Activated CD4-positive, alpha-beta T cell treated with anti-CD3 and anti-CD28 coated beads, Interleukin-10, Interleukin-2, amounts not matched to agents 100 ng/mL and 50 ng/mL, durations not matched to agents 16 hours and 8 hours (primary cell): ENCODE data around the gene TLE5.
"Not testable (repeated sequence)": the region's sequence is repeated elsewhere in the genome, so short reads cannot be mapped to it uniquely, and the experiment has no call there.

Experiments used
- DNase-seq: peaks from one replicate; pipeline ENCODE4 v3.0.0-alpha.2; 2020

The TLE5 gene

DNA sequence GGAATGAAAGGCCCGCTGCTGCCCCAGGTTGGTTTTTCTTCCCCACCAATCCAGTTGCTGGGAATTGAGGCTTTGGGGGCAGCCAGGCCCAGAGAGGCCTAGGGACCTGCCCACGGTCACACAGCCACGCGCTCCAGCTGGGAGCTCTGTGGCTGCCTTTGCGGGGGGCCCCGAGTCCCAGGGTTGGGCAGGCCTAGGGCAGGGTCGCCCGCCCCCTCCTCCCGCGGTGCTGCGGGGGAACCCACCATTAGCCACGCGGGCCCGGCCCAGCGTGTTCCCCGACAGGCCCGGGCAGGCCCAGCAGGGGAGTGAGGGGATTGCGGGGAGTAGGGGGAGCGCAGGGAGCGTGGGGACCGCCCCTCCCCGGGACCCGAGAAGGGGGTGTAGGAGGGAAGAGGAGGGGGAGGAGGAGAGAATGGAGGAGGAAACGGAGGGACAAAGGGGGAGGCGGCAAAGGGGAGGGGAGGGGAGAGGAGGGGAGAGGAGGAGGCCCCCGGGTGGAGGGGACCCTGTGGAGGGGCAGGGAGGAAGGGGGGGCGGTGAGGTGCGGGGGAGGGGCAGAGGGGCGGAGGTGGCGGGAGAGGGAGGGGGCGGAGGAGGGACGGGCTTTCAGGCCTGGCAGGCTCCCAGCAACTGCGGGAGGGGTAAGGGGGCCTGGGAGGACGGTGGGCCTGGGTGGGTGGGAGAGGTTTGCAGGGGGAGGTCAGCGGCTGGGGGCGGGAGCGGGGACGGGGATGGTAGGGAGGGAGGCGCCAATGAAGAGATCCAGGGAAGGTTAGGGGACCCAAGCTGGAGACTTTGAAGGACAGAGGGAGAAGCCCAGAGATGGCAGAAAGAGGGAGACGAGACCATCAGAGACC is 20.3 kb downstream of the TLE5 start:
- DNase-seq: no peak

- DNase-seq: no peak
Measured at GRCh38 chr19:3041327-3041726, 21.0 kb downstream of the TLE5 start.

DNA sequence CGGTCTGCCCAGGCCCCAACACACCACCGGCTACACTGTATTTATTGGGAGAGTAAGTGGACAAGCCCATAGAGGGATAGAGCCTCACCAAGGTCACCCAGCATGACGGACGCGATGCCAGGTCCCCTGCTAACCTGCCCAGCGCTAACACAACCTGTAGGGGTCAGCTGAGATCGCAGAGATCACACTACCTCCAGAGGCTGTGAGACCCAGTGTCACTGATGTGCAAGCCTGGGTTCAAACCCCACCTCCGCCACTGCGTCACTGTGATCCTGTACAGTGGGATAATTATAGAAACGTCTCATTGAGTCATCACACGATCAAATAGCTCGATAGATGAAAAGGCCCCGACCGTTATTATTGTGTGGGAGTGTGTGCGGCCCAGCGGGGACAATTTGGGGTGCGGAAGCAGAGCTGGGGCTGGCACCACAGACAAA is 22.6 kb downstream of the TLE5 start:
- DNase-seq: no peak

- DNase-seq: no peak
Measured at GRCh38 chr19:3039125-3039524, 23.2 kb downstream of the TLE5 start.

- DNase-seq: no peak
Measured at GRCh38 chr19:3038214-3038613, 24.1 kb downstream of the TLE5 start.

GRCh38 chr19:3036977-3037544 is 25.2 kb downstream of the TLE5 start:
- not testable (repeated sequence) for DNase-seq

DNA sequence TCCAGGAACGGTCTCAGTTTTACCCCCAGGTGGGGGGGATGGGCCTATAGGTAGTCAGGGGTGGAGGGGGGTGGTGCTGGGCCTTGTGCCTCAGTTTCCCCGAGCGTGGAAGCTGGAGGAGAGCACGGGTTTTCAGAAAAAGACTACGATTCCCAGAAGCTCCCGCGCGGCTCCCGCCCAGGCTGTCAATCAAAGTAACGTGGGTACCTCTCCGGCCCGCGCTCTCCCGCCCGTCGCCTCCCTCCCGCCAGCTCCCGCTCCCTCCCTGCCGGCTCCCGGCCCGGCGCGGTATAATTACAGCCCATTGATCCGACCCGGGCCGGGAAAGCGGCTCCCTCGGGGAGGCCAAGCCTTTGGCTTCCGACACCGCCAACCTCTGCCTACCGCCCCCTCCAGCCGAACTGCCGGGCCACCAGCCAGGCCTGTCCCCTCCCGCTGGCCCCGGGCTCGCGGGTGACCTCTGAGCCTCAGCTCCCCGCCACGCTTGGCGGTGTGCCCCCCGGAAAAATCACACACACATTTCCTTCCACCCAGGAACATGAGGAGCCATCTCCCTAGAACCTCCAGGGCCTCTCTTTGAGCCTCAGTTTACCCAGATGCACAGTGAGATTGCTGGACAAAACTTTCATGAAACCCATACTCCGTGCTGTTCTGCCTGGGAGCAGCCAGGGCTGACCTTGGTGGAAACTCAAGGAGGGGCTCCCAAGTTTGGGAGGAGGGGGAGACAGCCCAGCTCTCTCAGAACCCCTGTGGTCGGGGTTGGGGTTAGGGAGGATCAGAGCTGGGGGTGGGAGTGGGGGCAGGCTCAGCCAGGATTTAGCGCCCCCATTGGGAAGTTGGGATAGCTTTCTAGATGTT is 25.9 kb downstream of the TLE5 start:
- DNase-seq: peak; percentile 89

DNA sequence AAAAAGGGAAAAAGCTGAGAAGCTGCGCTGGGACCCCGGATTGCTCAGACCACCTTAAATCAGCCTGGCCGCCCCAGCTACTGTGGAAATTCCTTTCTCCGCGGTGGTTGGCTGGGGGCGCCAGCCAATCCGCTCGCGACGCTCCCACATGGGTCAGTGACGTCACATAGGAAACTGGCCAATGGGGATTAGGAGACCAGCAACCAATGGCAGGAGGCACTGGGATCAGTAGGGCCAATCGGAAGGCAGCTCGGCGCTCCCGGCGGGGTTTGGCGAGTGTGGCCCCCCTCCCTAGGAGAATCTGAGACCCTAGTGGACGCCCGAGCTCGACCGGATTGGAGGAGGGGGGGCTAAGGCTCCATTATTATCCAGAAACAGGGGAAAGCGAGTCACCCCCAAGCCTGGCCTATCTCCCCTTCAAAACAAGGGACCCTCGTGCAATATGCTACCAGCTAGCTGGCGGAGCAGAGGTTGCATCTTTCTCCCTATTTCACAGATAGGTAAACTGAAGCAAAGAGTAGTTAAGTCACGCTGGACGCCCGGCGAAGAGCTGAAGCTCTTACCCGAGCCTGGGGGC is 26.7 kb downstream of the TLE5 start:
- peak; percentile 99 for DNase-seq

DNA sequence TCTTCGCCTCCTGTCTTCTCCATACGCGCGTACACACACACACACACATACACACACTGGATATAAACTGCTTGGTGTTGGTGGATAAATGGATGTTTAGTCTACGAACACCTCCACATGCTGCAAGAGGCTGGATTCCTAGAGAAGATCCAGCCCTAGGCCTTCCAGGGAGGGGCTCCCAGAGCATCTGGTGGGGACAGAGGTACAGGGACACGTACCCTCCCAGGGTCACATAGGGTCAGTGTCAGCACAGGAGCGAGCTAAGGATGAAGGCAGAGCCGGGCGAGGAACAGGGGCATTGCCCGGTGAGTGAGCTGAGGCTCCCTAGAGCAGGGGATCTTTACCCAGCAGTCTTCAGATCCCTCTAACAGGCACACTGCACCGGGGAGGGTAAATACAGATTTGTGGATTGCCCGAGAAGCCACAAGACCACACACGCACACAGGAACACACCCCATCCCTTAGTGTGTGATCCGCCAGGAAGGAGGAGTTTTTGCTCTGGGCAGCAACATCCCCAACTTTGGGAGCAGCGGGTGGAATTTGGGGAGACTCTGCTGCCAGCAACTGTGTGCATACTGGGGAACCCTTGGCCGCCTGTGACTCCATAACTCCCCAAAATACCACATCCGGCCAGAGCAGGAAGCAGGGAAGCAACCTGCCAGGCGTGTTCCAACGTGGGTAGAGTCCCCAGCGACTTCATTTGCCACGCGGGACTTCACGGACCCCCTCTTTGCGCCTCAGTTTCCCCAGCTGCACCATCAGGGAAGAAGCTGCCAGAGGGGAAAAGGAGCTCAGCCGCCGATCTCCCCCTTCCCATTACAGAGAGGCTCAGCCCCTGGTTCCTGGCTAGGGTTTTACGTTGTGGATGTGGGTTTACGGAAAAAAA is 27.4 kb downstream of the TLE5 start:
- DNase-seq: peak; percentile 68

DNA sequence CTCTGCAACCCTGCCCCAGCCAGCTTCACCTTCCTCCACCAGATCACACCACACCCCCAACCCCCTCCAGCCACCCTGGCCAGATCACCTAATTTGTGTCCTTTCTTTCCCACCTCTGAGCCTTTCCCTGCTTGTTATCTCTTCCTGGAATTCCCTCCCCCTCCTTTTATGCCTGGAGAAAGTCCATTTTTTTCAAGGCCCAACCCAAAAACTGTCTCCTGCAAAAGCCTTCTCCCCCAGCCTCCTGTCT is 28.0 kb downstream of the TLE5 start:
- DNase-seq: no peak

- DNase-seq: no peak
Measured at GRCh38 chr19:3033595-3034405, 28.5 kb downstream of the TLE5 start.

DNA sequence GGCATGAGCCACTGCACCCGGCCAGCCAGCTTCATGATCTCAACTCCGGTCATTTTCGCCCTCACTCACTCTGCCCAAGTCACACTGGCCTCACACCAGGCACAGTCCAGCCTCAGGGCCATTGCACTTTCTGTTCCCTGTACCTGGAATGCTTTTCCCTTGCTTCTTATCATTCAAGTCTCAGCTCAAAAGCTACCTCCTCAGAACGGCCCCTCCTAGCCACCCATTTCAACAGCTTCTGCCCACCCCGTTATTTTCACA is 30.8 kb downstream of the TLE5 start:
- no peak for DNase-seq

GRCh38 chr19:3029065-3029923 is 33.0 kb downstream of the TLE5 start, which contains the start of gene TLE2:
Gene TLE2, minus strand, starts transcription at chr19:3029280. Its CDS starts 376 bp downstream, at chr19:3028904.
- no peak for DNase-seq

DNA sequence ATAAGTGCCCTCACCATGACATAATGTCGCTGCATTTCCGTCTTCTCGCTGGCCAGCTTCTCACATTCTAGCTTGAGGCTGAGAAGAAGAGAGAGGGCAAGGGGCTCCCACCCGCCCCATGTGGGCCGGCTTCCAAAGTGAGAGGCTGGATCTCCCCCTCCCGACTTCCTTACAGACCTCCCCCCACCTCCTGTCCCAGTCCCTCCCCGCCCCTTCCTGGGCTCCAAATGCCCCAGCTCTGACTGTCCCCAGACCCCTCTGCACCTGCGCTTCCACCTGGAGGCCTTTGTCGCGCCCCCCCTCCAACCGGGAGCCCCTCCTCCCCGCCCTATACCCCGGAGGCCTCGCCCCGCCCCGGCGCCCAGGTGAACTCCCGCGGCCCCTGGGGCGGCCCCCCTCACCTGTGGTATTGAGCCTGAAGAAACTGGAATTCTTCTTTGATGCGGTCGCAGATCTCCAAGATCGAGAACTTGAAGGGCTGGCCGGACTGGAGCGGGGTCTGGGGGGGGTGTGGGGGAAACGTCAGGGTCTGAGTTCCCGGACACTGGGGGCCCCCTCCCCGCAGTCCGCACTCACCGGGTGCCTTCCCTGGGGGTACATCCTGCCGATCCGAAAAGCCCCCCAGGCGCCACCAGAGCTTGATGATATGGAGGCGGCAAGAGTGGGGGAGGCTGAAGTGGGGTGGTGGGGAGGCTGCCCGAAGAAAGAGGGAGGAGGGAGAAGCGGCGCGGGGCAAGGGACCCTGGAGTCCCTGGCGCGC is 33.8 kb downstream of the TLE5 start:
- no peak for DNase-seq

DNA sequence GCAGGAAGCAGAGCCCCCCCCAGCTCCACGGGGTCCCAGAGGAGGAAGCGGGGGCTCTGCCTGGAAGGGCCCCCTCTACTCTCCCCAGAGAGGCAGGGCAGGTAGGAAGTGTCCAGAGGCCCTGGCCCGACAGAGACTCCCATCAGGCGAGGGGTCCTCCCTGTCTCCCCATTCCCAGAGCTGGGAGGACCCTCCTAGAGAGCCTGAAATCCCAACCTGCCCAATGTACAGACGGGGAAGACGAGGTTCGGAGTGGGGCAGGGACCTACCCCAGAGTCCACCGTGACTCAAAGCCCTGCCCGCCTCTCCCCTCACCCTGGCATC is 34.4 kb downstream of the TLE5 start:
- DNase-seq: no peak

DNA sequence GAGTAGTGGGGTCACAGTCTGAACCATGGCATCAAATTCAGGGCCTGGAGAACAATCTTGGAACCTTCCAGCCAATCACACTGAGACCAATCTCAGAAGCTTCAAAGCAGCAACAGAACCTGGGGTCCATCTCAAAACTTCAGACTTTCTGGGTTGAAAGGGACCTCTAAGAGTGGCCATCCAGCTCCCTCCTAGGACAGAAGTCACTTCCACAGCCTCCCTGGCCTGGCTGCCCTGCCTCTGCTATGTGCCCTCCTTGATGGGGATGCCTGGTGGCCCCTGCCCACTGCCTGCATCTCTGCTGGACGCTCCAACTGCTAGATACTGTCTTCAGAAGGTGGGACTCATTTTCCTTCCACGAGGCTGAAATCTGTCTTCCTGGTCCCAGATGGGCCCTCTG is 35.0 kb downstream of the TLE5 start:
- no peak for DNase-seq

DNA sequence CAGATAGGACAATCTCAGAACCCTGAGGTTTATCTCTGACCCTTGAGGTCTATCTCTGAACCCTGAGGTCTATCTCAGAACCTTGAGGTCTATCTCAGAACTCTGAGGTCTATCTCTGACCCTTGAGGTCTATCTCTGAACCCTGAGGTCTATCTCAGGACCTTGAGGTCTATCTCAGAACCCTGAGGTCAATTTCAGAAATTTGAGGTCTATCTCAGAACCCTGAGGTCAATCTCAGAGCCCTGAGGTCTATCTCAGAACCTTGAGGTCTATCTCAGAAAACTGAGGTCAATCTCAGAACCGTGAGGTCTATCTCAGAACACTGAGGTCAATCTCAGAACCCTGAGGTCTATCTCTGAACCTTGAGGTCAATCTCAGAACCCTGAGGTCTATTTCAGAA is 35.5 kb downstream of the TLE5 start:
- no peak for DNase-seq

DNA sequence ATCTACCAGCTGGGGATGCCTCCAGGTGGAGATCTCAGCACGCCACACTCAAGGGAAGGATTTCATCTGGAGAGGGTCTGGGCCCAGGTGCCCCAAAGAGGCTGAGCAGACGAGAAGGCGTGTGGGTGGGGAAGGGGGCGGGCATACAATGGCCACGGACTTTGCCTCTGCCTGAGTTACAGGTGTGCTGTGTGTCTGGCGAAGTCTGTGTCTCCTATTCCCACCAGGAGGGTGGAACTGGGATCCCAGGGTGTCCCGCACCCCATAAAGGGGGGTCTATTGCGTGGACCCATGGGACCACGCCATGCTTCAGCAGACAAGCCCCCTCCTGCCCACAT is 36.8 kb downstream of the TLE5 start:
- no peak for DNase-seq

DNA sequence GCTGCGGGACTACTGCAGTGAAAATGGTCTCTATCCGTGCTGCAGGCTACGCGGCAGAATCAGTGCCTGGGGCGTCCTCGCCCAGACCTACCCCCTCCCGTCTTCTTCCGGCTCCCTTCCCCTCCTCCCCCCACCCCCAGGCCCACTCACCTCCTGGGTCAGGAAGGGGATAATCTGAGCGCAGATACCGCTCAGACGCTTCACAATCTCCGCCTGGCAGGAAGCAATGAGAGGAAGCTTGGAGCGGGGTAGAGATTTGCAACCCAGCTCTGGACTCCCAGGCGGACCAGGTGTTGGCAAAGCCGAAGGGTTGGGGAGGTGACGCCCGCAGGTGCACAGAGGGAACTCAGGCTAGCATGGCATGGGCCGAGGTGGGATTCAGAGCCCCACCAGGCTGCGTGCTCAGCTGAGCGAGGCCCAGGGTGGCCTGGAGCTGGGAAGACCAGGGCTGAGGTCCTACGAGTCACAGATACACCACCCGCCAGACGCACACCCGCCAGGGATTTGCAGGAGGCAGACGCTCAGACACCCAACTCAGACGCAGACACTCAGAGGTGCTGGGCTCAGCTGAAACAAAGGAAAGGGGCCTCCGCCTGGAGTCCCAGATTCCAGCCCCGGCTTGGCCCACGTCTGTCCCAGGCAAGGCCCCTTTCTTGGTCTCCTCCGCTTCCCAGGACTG is 37.3 kb downstream of the TLE5 start:
- no peak for DNase-seq

DNA sequence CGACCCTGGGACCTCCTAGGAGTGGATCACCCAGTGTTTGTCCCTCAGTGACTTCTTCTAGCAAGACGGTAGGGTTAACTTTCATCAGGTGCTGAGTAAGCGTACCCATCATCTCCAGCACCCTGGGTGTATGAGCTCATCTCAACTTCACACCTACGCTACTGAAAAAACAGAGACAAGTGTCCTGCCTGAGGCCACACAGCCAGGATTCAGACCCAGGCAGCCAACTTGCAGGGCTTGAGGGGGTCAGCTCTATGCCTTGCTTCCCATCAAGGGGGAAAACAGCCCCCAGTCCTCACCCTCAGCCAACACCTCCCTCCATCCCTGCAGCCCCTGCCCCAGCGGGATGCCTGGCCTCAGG is 37.8 kb downstream of the TLE5 start:
- peak; percentile 64 for DNase-seq
